HG02885 (cell line): ENCODE data around the gene VPS41.

Experiments used
- ATAC-seq: cut with Tn5 transposase; IDR thresholded peaks from one replicate; pipeline ENCODE4 v1.9.1; 2021; ENCODE audit warnings: mild to moderate bottlenecking; ENCODE audit not compliant: unreplicated experiment, poor library complexity

The VPS41 gene

DNA sequence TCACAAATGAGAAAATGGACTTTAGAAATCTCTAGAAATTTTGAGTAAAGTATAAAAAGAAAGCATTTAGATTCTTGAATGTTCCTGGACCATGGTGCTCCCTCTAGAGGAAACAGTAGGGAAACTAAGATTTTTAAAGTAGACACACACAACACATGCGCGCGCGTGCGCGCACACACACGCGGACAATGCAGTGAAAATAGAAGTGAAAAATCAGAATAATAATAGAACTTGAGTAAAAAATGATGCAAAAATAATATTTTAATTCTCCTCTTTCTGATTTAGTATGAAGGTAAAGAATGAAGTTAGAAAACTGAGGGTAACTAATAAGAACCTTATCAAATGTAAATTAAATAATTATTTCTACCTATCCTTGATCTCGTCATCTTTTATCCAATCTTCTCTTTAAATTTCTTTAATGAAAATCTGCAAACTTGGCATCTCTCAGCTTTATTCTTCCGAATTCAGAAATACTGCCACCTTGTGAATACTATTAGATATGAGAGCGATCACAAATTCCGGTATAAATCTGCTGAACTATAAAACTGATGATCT, 160.9 kb downstream of the VPS41 start:
- ATAC-seq: no peak

DNA sequence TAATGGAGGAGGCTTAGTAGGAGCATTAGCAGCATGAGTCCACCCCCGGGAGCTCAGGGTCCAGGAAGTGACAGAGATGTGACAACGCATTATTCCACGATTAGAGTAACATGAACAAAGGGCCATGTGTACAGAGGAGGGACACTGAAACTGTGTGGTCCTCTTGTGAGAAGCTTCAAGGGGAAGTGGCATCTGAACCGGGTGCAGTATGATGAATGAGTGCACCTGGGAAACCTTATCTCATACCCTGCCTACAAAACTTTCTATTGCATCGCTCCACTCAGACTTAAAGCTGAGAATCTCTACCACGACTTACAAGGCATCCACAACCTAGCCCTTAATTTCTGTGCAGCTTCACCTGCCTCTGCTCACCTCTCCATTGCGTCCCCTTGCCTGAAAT, 162.6 kb downstream of the VPS41 start:
- ATAC-seq: no peak

DNA sequence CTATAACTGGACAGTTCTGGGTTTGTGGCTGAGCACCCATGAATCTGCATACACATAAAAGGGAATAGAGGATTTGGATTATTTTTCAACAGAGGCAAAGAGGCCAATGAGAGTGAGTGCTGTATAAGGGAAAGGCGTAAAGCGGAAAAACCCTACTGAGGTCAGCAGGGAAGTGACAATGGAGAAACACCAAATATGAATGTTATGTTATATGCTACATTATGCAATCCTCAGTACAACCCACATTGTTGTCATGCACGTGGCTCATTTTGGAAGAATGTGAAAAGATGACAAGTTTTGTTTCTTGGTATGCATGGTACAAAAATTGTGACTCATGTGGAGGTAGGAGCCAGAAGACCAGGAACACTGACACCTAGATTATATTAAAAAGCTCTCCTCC, 164.2 kb downstream of the VPS41 start:
- ATAC-seq: no peak

DNA sequence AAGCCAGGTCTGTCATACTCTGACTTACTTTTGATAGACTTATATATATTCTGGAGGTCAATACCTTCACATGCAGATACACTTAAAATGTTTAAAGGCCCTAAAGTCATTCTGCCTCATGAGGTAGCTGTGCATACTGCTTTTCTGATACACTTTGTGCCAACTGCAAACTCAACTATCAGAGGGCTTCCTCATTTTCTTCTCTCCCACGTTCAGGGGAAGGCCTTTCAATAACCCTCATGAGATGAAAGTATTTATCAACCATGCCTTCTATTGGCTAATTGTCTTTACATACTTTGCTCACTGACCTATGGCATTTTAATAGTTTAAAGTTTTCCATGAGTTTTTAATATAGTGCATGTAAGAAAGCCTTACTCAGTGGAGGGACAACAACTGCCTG, 165.1 kb downstream of the VPS41 start:
- ATAC-seq: no peak

DNA sequence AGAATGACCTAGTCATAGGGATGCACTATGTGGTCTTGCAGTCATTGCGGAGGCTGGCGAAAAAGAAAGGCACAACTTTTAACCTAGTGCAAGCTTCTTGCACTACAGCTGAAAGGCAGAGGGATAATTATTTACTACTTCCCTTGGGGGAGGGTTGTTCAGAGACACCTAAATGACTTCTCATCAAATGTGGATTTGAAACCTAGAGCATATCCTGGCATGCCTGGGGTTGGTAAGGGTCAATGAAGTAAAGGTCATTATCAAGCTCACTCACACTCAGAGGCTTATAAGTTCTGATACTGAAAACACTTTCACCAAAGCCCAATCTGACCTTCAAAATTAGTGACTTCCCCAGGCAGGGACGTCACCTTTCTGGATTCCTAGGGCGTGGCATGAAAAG, 168.9 kb downstream of the VPS41 start:
- no peak for ATAC-seq

DNA sequence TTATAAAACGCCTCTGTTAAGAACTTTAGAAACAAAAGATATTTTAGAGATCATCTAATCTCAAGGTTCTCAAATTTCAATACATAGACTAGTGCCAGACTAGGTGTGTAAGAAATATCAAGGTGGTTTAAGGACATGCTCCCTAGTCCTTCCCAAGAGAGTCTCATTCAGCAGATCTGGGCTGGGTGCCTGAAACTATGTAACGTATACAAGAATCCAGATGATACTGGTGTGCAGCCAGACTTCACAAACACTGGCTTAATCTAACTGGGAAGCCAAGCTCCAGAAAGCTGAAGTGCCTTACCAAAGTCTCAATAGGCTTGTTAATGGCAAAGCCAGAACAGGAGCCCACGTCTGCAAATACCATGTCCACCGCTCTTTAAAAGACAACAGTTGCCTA, 172.9 kb downstream of the VPS41 start:
- no peak for ATAC-seq

DNA sequence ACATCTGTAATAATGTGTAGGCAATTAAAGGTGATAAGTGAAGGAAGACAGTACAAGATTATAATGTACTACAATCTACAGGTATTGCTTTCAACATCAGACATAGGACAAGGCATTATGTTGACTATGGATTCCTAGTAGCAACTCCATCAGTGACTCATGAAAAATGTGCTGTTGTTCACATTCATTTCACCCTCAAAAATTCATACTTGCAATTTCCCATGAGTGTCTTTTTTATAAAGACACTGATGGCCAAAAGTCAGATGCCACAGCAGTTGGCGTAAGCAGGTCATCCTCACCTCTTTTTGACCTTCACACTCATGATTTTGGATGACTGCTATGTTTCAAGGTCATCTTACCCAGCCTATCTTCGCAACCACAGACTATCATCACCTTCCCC, 177.8 kb downstream of the VPS41 start:
- no peak for ATAC-seq

DNA sequence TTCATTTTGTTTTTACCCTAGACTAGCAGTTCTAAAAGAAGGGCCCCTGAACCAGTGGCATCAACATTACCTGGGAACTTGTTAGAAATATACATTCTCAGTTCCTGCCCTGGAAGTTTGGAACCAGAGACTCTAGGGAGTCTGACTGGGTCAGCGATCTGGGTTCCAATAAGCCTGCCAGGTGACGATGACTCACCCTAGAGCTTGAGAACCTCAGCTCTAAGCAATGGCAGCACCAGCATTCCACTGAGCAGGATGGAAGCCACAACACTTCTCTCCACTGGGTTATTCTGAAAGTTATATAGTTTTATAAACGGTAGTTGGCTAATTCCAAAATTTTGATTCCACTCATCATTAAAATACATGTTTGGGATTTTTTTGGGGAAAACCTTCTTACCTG, 180.8 kb downstream of the VPS41 start:
- ATAC-seq: no peak

DNA sequence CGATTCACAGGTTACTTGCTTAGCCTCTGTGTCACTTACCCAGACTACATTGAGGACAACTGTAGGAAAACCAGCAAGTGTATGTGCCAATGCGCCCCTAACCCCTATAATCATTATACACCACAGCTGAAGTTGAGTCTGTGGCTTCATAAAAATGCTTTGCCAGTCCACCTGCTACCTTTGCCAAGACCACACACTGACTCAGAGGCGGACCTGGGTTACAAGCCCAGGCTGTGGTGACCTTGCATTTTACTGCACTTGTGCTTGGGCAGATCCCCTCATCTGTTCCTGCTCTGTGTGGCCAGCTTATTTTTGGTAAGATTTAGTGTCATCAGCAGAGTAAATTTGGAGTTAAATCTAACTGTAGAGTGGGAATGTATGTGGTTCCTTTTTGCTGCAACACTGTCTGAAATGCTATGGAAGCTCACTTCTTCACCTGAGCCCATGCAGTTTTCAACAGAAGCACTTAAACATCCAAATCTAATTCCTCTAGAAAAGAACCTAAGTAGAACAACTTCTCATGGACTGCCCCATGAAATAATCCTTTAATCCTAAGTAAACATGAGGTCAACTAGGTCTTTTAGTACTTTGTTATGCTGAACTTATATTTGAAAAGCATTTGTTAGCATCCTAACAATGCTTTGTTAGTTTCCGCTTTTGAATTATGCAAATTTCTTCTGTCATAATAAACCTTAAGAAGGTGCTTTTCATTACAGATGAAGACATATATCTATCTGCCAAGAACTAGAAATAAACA, 181.6 kb downstream of the VPS41 start:
- ATAC-seq: no peak

DNA sequence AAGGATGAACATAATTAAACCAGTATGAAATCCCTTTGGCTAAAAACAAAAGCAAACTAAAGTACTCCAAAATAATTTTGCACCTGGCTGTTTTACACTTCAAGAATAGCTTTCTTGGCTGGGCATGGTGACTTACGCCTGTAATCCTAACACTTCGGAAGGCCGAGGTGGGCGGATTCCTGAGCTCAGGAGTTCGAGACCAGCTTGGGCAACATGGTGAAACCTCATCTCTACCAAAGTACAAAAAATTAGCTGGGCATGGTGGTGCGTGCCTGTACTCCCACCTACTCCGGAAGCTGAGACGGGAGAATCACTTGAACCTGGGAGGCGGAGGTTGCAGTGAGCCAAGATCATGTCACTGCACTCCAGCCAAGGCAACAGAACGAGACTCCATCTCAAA, 185.7 kb downstream of the VPS41 start:
- ATAC-seq: no peak

DNA sequence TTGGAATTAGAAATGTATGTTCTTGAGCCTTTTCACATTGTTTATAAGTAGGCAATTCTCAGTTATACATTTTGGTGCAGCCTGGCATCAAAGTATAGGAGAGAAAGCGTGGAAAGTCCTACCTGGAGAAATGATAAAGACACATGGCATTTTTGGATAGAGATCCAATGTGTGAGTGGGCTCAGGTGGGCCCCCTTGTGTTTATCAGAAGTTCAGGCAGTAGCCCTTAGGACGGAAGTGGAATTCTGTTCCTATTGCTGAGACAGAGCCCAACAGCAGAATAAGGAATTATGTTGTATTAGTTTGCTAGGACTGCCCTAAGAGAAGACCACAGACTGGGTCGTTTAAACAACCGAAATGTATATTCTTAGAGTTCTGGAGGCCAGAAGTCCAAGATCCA, 192.6 kb downstream of the VPS41 start:
- ATAC-seq: no peak

DNA sequence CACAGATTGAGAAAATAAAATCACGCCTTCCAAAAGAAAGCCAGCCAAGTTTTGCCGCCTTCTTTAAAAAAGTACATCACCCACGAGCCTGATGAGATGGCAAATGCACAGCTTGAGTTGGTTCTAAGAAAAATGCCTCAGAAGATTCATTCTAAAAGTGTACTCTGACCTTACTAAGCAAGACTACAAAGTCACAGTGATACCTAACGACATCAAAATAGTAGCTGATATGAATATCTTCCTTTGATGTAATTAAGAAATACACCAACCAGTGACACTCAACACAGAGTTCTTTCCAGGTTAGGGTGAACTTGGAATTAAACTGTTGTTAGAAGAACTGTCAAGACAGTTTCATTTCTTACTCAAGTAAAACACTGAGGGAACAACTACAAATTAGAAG, 199.9 kb downstream of the VPS41 start:
- no peak for ATAC-seq

DNA sequence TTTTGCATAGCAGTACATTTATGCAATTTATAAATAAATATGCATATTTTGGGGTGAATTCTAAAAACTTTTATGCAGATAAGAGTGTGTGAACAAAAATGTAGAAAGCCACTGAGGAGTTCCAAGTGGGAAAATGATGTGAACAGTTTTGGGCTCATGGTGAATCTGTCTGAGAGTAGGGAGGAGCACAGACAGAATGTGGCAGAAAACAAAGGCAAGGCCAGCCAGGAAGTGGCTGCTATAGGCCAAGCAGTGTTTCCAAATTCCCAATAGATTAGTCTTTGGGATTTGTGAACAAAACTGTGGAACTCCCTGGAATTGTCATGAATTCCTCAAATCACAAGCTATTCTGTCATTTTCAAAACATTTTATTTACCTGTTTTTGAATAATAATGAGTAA, 204.2 kb downstream of the VPS41 start:
- ATAC-seq: no peak

DNA sequence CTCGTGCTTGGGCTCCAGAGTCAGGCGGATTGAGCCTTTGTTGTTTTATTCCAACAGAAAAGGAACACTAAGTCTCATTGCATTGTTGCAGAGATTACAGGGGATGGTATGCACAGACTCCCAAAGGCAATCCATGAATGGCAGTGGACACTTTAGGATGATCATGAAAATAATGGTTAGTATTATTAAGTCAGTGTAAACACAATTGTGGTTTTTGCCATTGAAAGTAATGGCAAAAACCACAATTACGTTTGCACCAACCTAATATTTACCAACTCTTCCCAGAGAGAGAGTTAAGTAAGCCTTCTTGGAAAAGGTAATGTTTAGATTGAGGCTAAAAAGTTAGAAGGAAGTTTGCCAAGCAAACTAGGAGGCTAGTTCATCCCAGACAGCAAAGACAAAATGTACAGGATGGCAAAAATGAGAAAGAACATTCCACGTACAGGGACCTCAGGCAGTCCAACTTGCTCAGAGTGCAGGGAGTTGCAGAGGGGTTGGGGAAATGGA, 204.9 kb downstream of the VPS41 start:
- ATAC-seq: no peak

DNA sequence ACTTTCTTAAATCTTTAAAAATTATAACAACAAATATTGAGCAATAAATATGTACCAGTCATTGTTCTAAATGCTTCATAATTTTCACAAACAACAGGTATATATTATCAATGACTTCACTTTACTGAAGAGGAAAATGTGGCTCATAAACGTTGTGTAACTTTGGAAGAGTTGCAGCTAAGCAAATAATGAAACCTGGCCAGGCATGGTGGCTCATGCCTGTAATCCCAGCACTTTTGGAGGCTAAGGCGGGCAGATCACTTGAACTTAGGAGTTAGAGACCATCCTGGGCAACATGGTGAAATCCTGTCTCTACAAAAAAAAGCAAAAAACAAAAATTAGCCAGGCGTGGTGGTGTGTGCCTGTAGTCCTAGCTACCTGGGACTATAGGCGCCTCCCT, 205.9 kb downstream of the VPS41 start:
- ATAC-seq: no peak

DNA sequence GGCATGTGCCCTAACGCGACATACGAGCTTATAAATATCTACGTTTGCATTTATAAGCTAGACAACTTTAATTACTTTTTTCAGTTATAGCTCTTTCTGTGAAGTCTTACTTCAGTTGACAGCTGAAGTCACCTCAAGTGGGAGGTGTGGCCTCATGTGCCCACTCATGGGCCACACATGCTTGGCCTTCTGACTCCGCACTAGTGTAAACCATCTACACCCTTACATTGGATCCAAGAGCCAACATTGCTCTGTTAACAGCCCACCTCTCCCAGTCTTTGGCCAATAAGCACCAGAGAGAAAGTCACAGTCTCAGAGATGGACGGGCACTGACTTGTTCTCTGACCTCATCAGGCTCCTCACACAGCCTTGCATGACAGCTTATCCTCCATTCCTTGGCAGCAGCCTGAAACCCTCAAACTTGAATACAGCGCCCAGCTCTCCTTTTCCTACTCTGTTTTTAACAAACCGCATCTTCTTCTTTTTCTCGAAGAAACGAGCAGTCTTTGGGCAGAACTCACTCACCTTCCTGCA, 206.9 kb downstream of the VPS41 start:
- no peak for ATAC-seq

DNA sequence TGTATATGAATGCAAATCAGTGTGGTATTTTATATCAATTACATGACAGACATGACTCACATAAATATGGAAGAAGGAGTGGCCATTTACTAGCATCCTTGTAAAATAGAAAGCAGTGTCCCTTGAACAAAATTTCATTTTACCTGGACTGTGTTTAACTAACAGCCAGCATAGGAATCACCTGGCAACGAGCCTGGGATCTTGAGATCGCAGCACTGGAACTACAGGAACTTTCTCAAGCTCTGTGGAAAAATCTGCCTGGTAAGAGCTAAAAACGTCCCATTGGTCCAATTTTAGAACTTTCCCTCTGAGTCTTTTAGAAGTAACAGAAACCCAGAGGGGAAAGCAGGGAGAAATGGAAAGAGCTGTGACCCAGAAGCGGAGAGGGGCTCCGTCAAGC, 208.9 kb downstream of the VPS41 start:
- ATAC-seq: no peak

DNA sequence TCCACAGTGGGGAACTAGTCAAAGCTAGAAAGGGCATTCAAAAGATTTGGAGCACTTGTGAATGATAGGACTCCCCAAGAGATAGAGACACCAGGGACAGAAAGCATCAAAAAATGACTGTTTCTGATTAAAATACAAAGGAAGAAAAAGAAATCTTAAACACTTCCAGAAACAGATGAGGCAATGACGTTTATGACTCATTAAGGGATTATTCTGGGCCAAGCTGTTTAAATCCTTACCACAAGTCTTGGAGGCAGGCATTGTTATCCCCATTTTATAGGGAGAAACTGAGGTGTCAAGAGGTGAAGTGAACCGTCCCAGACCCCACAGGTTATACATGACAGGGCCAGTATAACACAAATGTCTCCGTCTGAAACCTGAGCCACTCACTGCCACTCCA, 209.5 kb downstream of the VPS41 start:
- ATAC-seq: no peak

DNA sequence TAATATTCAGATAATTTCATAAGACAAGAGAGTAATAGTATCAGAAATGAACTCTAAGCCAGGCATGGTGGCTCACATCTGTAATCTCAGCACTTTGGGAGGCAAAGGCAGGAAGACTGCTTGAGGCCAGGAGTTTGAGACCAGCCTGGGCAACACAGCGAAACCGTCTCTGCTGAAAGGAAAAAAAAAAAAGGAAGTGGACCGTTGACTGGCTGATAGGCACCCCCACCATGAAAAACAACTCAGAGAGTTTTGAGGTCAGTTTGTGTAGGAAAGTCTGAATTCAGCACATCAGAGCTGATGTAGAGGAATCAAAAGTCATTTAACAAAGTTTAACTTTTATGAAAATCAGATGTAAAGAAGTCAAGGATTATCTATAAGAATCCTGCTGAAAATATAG, 214.7 kb downstream of the VPS41 start:
- no peak for ATAC-seq

DNA sequence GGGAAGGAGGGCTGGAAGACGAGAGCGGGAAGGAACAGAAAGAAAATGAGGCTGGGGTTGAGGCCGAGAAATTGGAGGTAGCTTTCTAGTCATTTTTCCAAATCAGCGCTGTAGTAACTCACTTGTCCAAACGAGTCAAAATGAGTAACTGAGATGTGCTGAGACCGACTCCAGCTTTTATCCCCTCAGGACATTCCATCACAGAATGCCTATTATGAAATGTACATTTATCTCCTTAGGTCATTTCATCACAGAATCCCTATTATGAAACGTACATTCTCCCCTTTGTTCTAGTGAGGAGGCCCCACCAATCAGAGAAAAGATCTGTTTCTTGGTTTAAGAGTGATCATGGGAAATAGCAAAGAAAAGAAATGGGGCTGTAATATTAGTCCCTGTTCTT, 222.1 kb downstream of the VPS41 start:
- ATAC-seq: no peak

DNA sequence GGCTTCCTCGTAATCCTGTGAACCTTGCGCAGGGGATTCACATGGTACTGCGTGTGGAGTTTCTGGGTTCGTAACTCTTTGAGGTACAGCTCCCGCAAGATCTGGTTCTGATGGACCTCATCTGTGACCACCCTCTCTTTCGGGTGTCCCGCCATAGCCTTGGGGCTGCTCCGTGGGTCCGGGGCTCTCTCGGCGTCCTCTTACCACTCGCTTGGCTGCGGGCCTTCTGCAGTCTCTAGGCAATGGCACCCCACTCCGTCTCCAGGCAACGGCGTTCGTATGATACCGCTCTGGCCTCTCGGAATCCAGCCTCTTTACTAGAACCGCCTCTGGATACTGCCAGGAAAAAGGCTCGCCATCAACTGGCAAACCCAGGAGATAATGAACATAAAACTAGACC, 223.1 kb downstream of the VPS41 start:
- no peak for ATAC-seq

DNA sequence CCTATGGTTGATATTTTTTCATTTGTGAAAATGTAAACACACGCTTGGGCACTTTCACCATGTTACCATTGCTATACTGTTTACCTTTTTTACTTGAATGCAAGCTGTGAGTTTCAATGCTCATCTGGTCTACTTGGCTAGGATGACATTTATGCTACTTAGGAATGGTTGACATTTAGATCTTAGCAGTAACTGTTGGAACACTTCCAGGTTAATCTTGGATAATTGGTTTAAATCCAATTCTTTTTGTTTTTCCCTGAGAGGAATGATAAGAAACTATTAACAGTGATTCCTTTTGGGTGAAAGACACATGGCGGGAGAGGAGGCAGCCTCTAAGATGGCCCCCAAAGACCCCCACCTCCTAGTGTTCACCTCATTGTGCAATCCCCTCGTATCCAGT, 226.4 kb downstream of the VPS41 start:
- ATAC-seq: no peak
